ENCODE data around the gene HSPBP1. TPM values are rescaled to one million over a fixed set of nuclear protein-coding genes. Genes with fewer than 3 reads are reported as not detected.

Gene HSPBP1
- total and polyA plus RNA-seq, 2 of the 13 experiments (the other 11 are each of a cell fraction or from before 2014, with no cell fraction given), result 22.3 to 33.7 TPM

DNA sequence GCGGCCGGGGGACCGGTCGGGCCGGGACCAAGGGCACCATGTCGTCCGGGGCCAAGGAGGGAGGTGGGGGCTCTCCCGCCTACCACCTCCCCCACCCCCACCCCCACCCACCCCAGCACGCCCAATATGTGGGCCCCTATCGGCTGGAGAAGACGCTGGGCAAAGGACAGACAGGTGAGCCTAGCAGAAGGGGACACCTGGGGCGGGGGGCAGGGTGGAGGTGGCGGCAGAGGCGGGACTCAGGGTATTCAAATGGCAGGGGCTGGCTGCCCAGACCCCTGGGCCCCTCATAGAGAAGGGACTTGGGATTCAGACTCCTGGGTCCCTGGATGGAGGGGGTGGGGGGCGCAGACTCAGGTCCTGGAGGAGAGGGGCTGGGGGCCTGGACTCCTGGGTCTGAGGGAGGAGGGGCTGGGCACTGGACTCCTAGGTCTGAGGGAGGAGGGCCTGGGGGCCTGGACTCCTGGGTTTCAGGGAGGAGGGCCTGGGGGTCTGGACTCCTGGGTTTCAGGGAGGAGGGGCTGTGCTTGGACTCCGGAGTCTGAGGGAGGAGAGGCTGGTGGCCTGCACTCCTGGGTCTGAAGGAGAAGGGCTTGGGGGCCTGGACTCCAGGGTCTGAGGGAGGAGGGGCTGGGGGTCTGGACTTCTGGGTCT lies 4.6 kb upstream of the HSPBP1 start:
- CTCF ChIA-PET (ENCODE audit: low intra/inter-chr PET ratio, low total read pairs), result no interaction called here
- WGBS (ENCODE audit: low lambda C conversion rate), result 17% methylated on average over 8 of the region's 16 CpGs
- H3K27me3 ChIP-seq (ENCODE audit: control insufficient read depth in 1 of 2, insufficient read depth in 2 of 2, low read length in 2 of 2), result peaks cover 0 to 28% of the 10 kb centered on the region in 2 experiments; a peak in 4 of 5 replicates
- FAIRE-seq (no peak), ATAC-seq (no peak), DNase-seq (ENCODE audit: low spot score) (no peak)
- in situ Hi-C loops (cut with HindIII; ENCODE audit: extremely low pct_ligation_motif_present, low pct_unique_long_range_greater_than_20kb) (no loop called here), intact Hi-C loops (cut with micrococcal nuclease; ENCODE audit: unreplicated experiment) (no loop called here)
- no peak overlapping the region for H3K9ac ChIP-seq (ENCODE audit: insufficient read depth, low read depth, low read length)
- peaks cover 40% of the 10 kb centered on the region for H3K4me1 ChIP-seq (ENCODE audit: insufficient read depth, low read length)
- H3K4me2 ChIP-seq (ENCODE audit: low read depth, low read length), result no peak overlapping the region
- H3K27ac ChIP-seq (ENCODE audit: extremely low read length, insufficient read depth, low read length), result no peak overlapping the region
- TF ChIP-seq U2AF1 (optimal IDR thresholded peaks at IDR 0.05; ENCODE audit: low read depth, low read length) (no peak), ZNF441 (CRISPR knock-in tag; IDR thresholded peaks at IDR 0.05; ENCODE audit: borderline replicate concordance) (no peak), ZNF703 (CRISPR knock-in tag; IDR thresholded peaks at IDR 0.05; ENCODE audit: borderline replicate concordance) (no peak), FOXP1 (IDR thresholded peaks at IDR 0.05) (no peak), FOXP1 (CRISPR knock-in tag; IDR thresholded peaks at IDR 0.05) (no peak), CHD4 (IDR thresholded peaks at IDR 0.05; ENCODE audit: borderline replicate concordance, low read length) (no peak), PHF20 (CRISPR knock-in tag; IDR thresholded peaks at IDR 0.05) (no peak), HDAC2 (CRISPR knock-in tag; IDR thresholded peaks at IDR 0.05) (no peak), ZNF263 (CRISPR knock-in tag; IDR thresholded peaks at IDR 0.05) (no peak)
- TF ChIP-seq, protein P1, sequence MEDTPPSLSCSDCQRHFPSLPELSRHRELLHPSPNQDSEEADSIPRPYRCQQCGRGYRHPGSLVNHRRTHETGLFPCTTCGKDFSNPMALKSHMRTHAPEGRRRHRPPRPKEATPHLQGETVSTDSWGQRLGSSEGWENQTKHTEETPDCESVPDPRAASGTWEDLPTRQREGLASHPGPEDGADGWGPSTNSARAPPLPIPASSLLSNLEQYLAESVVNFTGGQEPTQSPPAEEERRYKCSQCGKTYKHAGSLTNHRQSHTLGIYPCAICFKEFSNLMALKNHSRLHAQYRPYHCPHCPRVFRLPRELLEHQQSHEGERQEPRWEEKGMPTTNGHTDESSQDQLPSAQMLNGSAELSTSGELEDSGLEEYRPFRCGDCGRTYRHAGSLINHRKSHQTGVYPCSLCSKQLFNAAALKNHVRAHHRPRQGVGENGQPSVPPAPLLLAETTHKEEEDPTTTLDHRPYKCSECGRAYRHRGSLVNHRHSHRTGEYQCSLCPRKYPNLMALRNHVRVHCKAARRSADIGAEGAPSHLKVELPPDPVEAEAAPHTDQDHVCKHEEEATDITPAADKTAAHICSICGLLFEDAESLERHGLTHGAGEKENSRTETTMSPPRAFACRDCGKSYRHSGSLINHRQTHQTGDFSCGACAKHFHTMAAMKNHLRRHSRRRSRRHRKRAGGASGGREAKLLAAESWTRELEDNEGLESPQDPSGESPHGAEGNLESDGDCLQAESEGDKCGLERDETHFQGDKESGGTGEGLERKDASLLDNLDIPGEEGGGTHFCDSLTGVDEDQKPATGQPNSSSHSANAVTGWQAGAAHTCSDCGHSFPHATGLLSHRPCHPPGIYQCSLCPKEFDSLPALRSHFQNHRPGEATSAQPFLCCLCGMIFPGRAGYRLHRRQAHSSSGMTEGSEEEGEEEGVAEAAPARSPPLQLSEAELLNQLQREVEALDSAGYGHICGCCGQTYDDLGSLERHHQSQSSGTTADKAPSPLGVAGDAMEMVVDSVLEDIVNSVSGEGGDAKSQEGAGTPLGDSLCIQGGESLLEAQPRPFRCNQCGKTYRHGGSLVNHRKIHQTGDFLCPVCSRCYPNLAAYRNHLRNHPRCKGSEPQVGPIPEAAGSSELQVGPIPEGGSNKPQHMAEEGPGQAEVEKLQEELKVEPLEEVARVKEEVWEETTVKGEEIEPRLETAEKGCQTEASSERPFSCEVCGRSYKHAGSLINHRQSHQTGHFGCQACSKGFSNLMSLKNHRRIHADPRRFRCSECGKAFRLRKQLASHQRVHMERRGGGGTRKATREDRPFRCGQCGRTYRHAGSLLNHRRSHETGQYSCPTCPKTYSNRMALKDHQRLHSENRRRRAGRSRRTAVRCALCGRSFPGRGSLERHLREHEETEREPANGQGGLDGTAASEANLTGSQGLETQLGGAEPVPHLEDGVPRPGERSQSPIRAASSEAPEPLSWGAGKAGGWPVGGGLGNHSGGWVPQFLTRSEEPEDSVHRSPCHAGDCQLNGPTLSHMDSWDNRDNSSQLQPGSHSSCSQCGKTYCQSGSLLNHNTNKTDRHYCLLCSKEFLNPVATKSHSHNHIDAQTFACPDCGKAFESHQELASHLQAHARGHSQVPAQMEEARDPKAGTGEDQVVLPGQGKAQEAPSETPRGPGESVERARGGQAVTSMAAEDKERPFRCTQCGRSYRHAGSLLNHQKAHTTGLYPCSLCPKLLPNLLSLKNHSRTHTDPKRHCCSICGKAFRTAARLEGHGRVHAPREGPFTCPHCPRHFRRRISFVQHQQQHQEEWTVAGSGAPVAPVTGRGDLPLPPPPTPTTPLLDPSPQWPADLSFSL (CRISPR knock-in tag; IDR thresholded peaks at IDR 0.05), result no peak
- TF ChIP-seq, protein P2, sequence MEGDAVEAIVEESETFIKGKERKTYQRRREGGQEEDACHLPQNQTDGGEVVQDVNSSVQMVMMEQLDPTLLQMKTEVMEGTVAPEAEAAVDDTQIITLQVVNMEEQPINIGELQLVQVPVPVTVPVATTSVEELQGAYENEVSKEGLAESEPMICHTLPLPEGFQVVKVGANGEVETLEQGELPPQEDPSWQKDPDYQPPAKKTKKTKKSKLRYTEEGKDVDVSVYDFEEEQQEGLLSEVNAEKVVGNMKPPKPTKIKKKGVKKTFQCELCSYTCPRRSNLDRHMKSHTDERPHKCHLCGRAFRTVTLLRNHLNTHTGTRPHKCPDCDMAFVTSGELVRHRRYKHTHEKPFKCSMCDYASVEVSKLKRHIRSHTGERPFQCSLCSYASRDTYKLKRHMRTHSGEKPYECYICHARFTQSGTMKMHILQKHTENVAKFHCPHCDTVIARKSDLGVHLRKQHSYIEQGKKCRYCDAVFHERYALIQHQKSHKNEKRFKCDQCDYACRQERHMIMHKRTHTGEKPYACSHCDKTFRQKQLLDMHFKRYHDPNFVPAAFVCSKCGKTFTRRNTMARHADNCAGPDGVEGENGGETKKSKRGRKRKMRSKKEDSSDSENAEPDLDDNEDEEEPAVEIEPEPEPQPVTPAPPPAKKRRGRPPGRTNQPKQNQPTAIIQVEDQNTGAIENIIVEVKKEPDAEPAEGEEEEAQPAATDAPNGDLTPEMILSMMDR (CRISPR knock-in tag; IDR thresholded peaks at IDR 0.05), result no peak
- no peak overlapping the region for H3K4me3 ChIP-seq (replicated peaks in 1 of 3; ENCODE audit: insufficient read depth in 1 of 3, low read depth in 2 of 3, low read length in 3 of 3)
- H4K20me1 ChIP-seq (ENCODE audit: insufficient read depth, low read length), result no peaks in the 10 kb centered on the region
- no TSS peak for BruUV-seq (replicated peaks)
- H2AFZ ChIP-seq (ENCODE audit: low read length), result no peak overlapping the region
- no peaks in the 10 kb centered on the region for H3K9me3 ChIP-seq (ENCODE audit: low read length)
- POLR2A ChIA-PET, result no interaction called here
- H3K36me3 ChIP-seq (replicated peaks in 1 of 2; ENCODE audit: control insufficient read depth in 1 of 2, insufficient read depth in 2 of 2, low read length in 2 of 2), result no peaks in the 10 kb centered on the region
- H3K79me2 ChIP-seq (ENCODE audit: insufficient read depth, low read length), result peaks cover 2% of the 10 kb centered on the region

All from HepG2 (cell line).